Aortic smooth muscle cell (primary cell): ENCODE results near the gene ZNF10. TPM values are rescaled to one million over a fixed set of nuclear protein-coding genes. Genes with fewer than 3 reads are reported as not detected.

Experiments
- total RNA-seq: library from RNA; depleted of rRNA; stranded (reverse); fragments of >200 nt; gene quantifications from 2 replicates; pipeline ENCODE4 v1.2.3, GENCODE V29; 2014

Gene ZNF10
- 7.7 and 10.4 TPM in 2 replicates for total RNA-seq

DNA sequence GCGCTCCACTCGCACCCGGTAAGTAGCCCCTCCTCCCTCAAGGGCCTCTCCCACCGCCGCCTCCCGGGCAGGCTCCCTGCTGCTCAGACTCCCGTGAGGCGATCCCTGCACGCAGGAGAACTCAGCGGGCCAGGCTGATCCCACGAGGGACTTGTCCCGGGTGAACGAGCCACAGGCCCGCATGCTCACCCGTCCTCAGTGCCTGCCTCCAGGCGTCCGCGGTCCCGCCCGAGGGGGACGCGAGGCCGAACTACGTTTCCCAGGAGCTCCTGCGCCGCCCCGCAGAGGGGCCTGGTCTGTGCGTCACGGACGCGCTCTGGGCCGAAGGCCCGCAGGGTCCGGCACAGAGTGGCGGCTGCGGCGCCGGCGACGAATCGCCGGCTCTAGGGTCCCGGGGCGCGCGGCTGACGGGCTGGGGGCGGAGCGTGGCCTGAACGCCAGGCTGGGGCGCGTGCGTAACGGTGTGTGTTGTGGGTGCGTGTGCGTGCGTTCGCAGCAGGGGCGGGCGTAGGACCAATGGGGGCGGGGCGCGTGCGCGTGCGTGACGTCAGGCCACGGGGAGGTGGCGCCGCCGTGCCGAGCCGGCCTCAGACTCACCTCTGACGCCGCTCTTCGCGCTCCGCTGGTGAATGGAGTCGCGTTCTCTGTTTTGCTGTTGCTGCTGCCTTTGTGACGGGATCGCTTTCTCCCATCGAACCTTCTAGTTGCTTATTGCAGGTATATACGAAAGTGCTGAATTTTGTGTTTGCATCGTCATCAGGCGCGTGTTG, at the start of gene ZNF10, which contains the start of gene ZNF891:
TSS of gene ZNF10 (plus strand) at position 590 of the 770 bp plus-strand sequence. CDS start 13,866 bp downstream, outside the sequence.
TSS of gene ZNF891 (minus strand) at position 237 of the 770 bp plus-strand sequence. CDS start 8,356 bp downstream, outside the sequence.

DNA sequence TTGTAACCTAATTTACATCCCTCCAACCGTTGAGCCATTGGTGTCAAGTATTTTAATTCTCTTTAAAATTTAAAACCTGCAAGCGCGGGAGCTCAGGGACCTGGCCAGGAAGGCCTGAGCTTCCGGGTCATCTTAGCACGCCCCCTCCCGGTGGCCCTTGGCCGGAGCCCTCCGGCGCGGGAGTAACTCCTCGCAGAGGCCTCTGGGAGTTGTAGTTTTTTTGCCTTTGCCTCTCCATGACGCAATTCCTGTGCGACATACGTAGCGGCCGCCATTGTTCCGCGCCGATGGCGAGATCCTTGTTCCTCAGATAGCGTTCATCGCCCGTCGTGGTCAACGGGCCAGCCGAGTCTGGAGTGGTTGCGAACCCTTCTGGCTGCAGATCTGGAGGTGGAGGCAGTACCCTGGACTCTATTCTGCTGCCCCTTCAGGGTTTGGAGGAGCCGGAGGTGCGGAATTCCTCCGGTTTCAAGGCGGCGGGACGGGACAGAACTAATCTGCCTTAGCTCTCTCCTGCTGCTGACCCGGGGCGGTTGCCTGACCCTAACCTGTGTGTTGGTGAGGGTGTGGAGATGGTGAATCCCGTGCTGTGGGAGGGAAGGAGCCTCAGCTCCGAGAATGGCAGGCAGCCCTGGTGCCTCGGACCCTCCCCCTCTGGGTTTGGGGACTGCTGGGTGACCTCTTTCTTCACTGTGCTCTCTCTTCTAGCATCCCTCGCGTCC, 51.0 kb downstream of the ZNF10 start, which contains the start of gene ZNF268:
TSS of gene ZNF268 (plus strand) at position 258 of the 722 bp plus-strand sequence. CDS start 503 bp downstream, outside the sequence.

Other genes starting within 250 kb of the ZNF10 start
- gene CHFR, start 243.0 kb upstream of the ZNF10 start, total RNA-seq = 37.4 and 37.7 TPM in 2 replicates
- 8.2 and 10.7 TPM in 2 replicates for gene ZNF605, start 174.3 kb upstream of the ZNF10 start, total RNA-seq
- gene ZNF26, start 144.3 kb upstream of the ZNF10 start, total RNA-seq = 9.9 and 10.6 TPM in 2 replicates
- gene ZNF84, start 93.1 kb upstream of the ZNF10 start, total RNA-seq = 19.4 and 21.4 TPM in 2 replicates
- 29.3 and 32.0 TPM in 2 replicates for gene ZNF140, start 49.7 kb upstream of the ZNF10 start, total RNA-seq
- gene ZNF891, start 353 bp upstream of the ZNF10 start, total RNA-seq = 0.79 and 0.87 TPM in 2 replicates
- 22.6 and 24.0 TPM in 2 replicates for gene ZNF268, start 50.9 kb downstream of the ZNF10 start, total RNA-seq
- gene ANHX, start 105.2 kb downstream of the ZNF10 start, total RNA-seq = not detected in 2 replicates